GM18951 (cell line): Measurements from ENCODE around the gene SERPINA9.
"Not testable (repeated sequence)": the region's sequence is repeated elsewhere in the genome, so short reads cannot be mapped to it uniquely, and the experiment has no call there.

ENCODE experiments used
- POLR2A ChIP-seq: IDR thresholded peaks from 4 replicates; pipeline ENCODE4 v1.6.1; 2011; ENCODE audit warnings: mild to moderate bottlenecking; ENCODE audit not compliant: insufficient read length, insufficient read depth; ENCODE audit errors: extremely low read depth
- in situ Hi-C: fragments of 300-500 bp; cut with MboI; formaldehyde crosslinking; loops from one replicate; pipeline ENCODE4 v1.12.0; 2022; ENCODE audit warnings: low sequenced_read_pairs, mixed read lengths, inconsistent platforms; ENCODE audit not compliant: unreplicated experiment

Gene SERPINA9

DNA sequence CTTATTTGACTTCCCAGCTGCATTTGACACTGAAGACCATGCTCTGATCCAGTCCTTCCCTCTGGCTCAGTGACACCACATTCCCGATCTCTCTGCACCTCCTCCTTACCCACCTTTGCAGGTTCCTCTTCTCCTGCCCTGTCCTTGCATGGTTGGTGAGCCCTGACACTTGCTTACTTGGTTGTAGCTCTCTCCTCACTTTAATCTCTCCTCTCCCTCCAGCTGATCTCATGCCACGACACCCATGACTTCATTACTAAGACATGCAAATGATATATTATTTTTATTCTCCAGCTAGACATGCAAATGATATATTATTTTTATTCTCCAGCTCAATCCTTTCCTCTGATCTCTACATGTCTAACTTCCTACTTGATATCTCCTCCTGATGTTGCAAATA lies at the start of gene SERPINA9:
Gene SERPINA9, minus strand, starts transcription at position 175 of the 400 bp plus-strand sequence. CDS start 6,357 bp downstream, outside the sequence.
- in situ Hi-C loops: no loop called here
- TF ChIP-seq POLR2A: no peak

GRCh38 chr14:94524093-94524492 lies 48.1 kb upstream of the SERPINA9 start:
- TF ChIP-seq POLR2A: no peak
- in situ Hi-C loops: no loop called here

- no peak for TF ChIP-seq POLR2A
- in situ Hi-C loops: no loop called here
Observed at GRCh38 chr14:94523265-94523664, 47.3 kb upstream of the SERPINA9 start.

DNA sequence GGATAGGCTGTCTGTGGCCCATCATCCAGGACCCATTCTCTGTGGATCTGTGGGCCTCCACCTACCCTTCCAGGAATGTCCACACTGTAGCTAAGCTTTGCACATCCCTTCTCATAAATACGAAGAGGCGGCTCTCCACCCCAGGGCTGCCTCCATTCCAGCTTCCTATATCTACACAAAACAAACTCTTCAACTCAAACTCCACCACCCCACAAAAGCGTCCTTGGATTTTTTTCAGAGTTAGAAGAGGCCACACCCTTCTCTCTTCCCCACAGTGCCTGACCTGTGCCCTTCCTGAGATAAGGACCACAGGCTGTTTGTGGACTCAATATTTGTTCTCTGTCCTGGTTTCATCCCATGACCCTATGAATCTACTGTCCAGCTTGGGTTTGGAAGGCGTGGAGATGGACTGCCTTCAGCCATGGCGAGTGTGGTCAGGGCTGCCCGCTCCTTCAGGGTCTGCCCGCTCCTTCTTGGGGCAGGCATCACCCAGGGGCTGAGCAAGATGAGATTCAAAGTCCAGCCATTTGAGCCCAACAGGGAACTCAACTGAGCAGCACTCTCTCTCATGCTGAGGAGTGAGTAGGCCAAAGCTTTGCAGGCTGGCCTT lies 46.2 kb upstream of the SERPINA9 start:
- in situ Hi-C loops: no loop called here
- no peak for TF ChIP-seq POLR2A

GRCh38 chr14:94521375-94522114 lies 45.5 kb upstream of the SERPINA9 start:
- in situ Hi-C loops: no loop called here
- TF ChIP-seq POLR2A: no peak

- TF ChIP-seq POLR2A: no peak
Observed at GRCh38 chr14:94517641-94518257, 41.8 kb upstream of the SERPINA9 start.

GRCh38 chr14:94517248-94517640 lies 41.2 kb upstream of the SERPINA9 start:
- TF ChIP-seq POLR2A: no peak
- in situ Hi-C loops: no loop called here

More at GRCh38 chr14:94517641-94518257, 41.8 kb upstream of the SERPINA9 start:
- in situ Hi-C loops: no loop called here

GRCh38 chr14:94515856-94516255 lies 39.9 kb upstream of the SERPINA9 start:
- no peak for TF ChIP-seq POLR2A
- in situ Hi-C loops: no loop called here

GRCh38 chr14:94515426-94515825 lies 39.4 kb upstream of the SERPINA9 start:
- TF ChIP-seq POLR2A: no peak
- in situ Hi-C loops: no loop called here

DNA sequence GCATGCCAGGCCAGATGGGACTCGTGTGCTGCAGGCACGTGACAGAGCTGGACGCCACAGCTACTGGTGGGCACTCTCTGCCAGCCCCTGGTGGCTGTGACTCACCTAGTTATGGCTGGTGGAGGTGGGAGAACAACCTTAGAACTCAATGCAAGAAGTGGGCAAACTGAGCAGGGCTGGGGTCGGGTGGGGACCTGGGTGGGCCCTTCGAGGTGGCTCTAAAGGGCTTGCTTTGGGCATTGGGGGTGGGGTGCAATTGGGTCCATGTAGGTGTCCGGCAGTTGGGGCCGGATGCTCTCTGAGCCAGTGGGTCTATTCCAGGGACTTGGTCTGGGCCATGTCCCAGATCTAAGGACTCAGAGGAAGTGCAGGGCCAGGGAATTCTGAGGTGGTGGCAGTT lies 38.4 kb upstream of the SERPINA9 start:
- no peak for TF ChIP-seq POLR2A
- in situ Hi-C loops: no loop called here

GRCh38 chr14:94510481-94510880 lies 34.5 kb upstream of the SERPINA9 start:
- in situ Hi-C loops: not testable (repeated sequence)

GRCh38 chr14:94509356-94509755 lies 33.4 kb upstream of the SERPINA9 start, which contains the start of gene SERPINA12:
SERPINA12 (minus strand) TSS chr14:94509469; CDS start chr14:94498397, 11,072 bp downstream.
- in situ Hi-C loops: no loop called here
- no peak for TF ChIP-seq POLR2A

DNA sequence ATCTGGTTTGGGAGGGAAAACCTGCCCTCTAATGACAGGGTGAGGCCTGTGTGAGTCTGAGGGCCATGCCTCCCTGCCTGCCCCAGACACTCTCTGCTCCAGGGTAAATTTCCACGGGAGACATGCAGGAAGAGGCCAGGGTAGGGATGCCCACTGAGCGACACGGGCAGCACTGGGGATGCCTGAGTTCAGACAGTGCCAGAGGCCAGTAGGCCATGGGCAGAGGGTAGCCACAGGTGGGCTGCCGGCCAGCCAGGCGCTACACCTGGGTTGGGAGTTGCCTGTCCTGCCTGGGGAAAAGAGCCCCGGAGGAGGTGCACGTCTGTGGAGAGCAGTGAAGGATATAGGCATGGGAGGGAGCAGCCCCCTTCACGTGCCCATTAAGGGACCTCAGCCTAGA lies 29.6 kb upstream of the SERPINA9 start:
- no peak for TF ChIP-seq POLR2A
- in situ Hi-C loops: no loop called here

- in situ Hi-C loops: no loop called here
- TF ChIP-seq POLR2A: no peak
Observed at GRCh38 chr14:94505206-94505605, 29.2 kb upstream of the SERPINA9 start.
